Liver (tissue), 3 donors: Measurements from ENCODE around the gene SPATS1.

Source experiments
- CTCF ChIP-seq: fragments of 150-350 bp; IDR thresholded peaks from 2 replicates; pipeline ENCODE4 v1.5.1; 2017; ENCODE audit warnings: improper control_type of control experiment, low read depth, low read length; ENCODE audit not compliant: missing input control
- EGR1 ChIP-seq, 2 donors: IDR thresholded peaks; 2 replicates each; pipeline ENCODE4 v1.6.1; 2016 to 2018; ENCODE audit warnings: antibody characterized with exemption in 2 of 2, low read depth in 2 of 2
- HNF4G ChIP-seq: IDR thresholded peaks from 2 replicates; pipeline ENCODE4 v1.6.1; 2016; ENCODE audit warnings: antibody characterized with exemption
- JUND ChIP-seq, 2 donors: IDR thresholded peaks; 2 replicates each; pipeline ENCODE4 v1.6.1; 2016; ENCODE audit warnings: antibody characterized with exemption in 2 of 2
- MAX ChIP-seq: IDR thresholded peaks from 2 replicates; pipeline ENCODE4 v1.6.1; 2016; ENCODE audit warnings: antibody characterized with exemption
- RXRA ChIP-seq, 2 donors: IDR thresholded peaks; 2 replicates each; pipeline ENCODE4 v1.6.1; 2017 to 2018; ENCODE audit warnings: antibody characterized with exemption in 2 of 2, mild to moderate bottlenecking in 1 of 2
- TAF1 ChIP-seq: conservative IDR thresholded peaks from 2 replicates; pipeline ENCODE4 v1.6.1; 2016; ENCODE audit warnings: antibody characterized with exemption, mild to moderate bottlenecking
- YY1 ChIP-seq: IDR thresholded peaks from 2 replicates; pipeline ENCODE4 v1.6.1; 2016; ENCODE audit warnings: antibody characterized with exemption, mild to moderate bottlenecking
- ZBTB33 ChIP-seq: IDR thresholded peaks from 2 replicates; pipeline ENCODE4 v1.6.1; 2016; ENCODE audit warnings: antibody characterized with exemption
- TF ChIP-seq, protein P1 (sequence below): IDR thresholded peaks from 2 replicates; pipeline ENCODE4 v1.6.1; 2016; ENCODE audit warnings: antibody characterized with exemption, mild to moderate bottlenecking
- donor health status: healthy.
- donor health status: healthy.

- TF ChIP-seq CTCF = no peak
- no peak for TF ChIP-seq ZBTB33
- TF ChIP-seq, protein P1, sequence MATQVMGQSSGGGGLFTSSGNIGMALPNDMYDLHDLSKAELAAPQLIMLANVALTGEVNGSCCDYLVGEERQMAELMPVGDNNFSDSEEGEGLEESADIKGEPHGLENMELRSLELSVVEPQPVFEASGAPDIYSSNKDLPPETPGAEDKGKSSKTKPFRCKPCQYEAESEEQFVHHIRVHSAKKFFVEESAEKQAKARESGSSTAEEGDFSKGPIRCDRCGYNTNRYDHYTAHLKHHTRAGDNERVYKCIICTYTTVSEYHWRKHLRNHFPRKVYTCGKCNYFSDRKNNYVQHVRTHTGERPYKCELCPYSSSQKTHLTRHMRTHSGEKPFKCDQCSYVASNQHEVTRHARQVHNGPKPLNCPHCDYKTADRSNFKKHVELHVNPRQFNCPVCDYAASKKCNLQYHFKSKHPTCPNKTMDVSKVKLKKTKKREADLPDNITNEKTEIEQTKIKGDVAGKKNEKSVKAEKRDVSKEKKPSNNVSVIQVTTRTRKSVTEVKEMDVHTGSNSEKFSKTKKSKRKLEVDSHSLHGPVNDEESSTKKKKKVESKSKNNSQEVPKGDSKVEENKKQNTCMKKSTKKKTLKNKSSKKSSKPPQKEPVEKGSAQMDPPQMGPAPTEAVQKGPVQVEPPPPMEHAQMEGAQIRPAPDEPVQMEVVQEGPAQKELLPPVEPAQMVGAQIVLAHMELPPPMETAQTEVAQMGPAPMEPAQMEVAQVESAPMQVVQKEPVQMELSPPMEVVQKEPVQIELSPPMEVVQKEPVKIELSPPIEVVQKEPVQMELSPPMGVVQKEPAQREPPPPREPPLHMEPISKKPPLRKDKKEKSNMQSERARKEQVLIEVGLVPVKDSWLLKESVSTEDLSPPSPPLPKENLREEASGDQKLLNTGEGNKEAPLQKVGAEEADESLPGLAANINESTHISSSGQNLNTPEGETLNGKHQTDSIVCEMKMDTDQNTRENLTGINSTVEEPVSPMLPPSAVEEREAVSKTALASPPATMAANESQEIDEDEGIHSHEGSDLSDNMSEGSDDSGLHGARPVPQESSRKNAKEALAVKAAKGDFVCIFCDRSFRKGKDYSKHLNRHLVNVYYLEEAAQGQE = no peak
- TF ChIP-seq RXRA (IDR thresholded peaks at IDR 0.05) = no peak
- TF ChIP-seq JUND (IDR thresholded peaks at IDR 0.05) = no peak
- TF ChIP-seq HNF4G = no peak
- TF ChIP-seq MAX = no peak
- no peak for TF ChIP-seq TAF1
- no peak for TF ChIP-seq EGR1 (IDR thresholded peaks at IDR 0.05; ENCODE audit: low read depth in 2 of 2)
- TF ChIP-seq YY1 = no peak
These were observed 26.0 kb upstream of the SPATS1 start for GRCh38 chr6:44316481-44316880.
